ENCODE data around the gene TGFBR3.

TGFBR3 gene

GRCh38 chr1:91912266-91912665 is 26.3 kb upstream of the TGFBR3 start:
- Histone ChIP-seq H4K20me1 (ENCODE audit: low read depth, low read length) (no peaks in the 10 kb centered on the region), H3K79me2 (ENCODE audit: insufficient read depth, low read length) (no peaks in the 10 kb centered on the region), H3K4me2 (ENCODE audit: low read depth, low read length, poor library complexity, severe bottlenecking) (no peak overlapping the region), H3K4me3 (ENCODE audit: insufficient read depth, low read length, poor library complexity, severe bottlenecking) (no peak overlapping the region), H3K36me3 (ENCODE audit: low read length) (no peaks in the 10 kb centered on the region), H3K27ac (ENCODE audit: low read depth, low read length) (no peak overlapping the region), H3F3A (ENCODE audit: insufficient read depth) (no peaks in the 10 kb centered on the region), H3K9ac (ENCODE audit: low read length) (no peak overlapping the region), H3K9me2 (replicated peaks; ENCODE audit: insufficient read depth, low read length) (no peaks in the 10 kb centered on the region), H3K9me3 (ENCODE audit: insufficient read depth, low read length) (no peaks in the 10 kb centered on the region), H2AFZ (ENCODE audit: low read depth, low read length, severe bottlenecking) (no peak overlapping the region), H3K27me3 (ENCODE audit: low read length) (no peaks in the 10 kb centered on the region)
- TF ChIP-seq CTCF (IDR thresholded peaks at IDR 0.05; ENCODE audit: insufficient read depth, low read length, poor library complexity, severe bottlenecking) = no peak

GRCh38 chr1:91901231-91901630 is 15.3 kb upstream of the TGFBR3 start:
- no peak for TF ChIP-seq CTCF (IDR thresholded peaks at IDR 0.05; ENCODE audit: insufficient read depth, low read length, poor library complexity, severe bottlenecking)
- no peak for TF ChIP-seq EZH2phosphoT487 (conservative IDR thresholded peaks at IDR 0.05; ENCODE audit: low read length)
- no peaks in the 10 kb centered on the region for H3K27me3 ChIP-seq (ENCODE audit: low read length)
- H3F3A ChIP-seq (ENCODE audit: insufficient read depth) = no peaks in the 10 kb centered on the region
- H3K9me3 ChIP-seq (ENCODE audit: insufficient read depth, low read length) = no peaks in the 10 kb centered on the region
- no peaks in the 10 kb centered on the region for H3K79me2 ChIP-seq (ENCODE audit: insufficient read depth, low read length)
- H3K4me3 ChIP-seq (ENCODE audit: insufficient read depth, low read length, poor library complexity, severe bottlenecking) = no peak overlapping the region
- H3K27ac ChIP-seq (ENCODE audit: low read depth, low read length) = no peak overlapping the region
- H3K36me3 ChIP-seq (ENCODE audit: low read length) = no peaks in the 10 kb centered on the region
- no peaks in the 10 kb centered on the region for H4K20me1 ChIP-seq (ENCODE audit: low read depth, low read length)
- no peak overlapping the region for H3K9ac ChIP-seq (ENCODE audit: low read length)
- no peaks in the 10 kb centered on the region for H3K9me2 ChIP-seq (replicated peaks; ENCODE audit: insufficient read depth, low read length)
- H3K4me2 ChIP-seq (ENCODE audit: low read depth, low read length, poor library complexity, severe bottlenecking) = no peak overlapping the region
- no peak overlapping the region for H2AFZ ChIP-seq (ENCODE audit: low read depth, low read length, severe bottlenecking)

GRCh38 chr1:91900562-91900961 is 14.6 kb upstream of the TGFBR3 start:
- Histone ChIP-seq H3F3A (ENCODE audit: insufficient read depth) (no peaks in the 10 kb centered on the region), H3K4me2 (ENCODE audit: low read depth, low read length, poor library complexity, severe bottlenecking) (no peak overlapping the region), H3K9ac (ENCODE audit: low read length) (no peak overlapping the region), H2AFZ (ENCODE audit: low read depth, low read length, severe bottlenecking) (no peak overlapping the region), H3K9me2 (replicated peaks; ENCODE audit: insufficient read depth, low read length) (no peaks in the 10 kb centered on the region), H3K9me3 (ENCODE audit: insufficient read depth, low read length) (no peaks in the 10 kb centered on the region), H3K27ac (ENCODE audit: low read depth, low read length) (no peak overlapping the region), H3K36me3 (ENCODE audit: low read length) (no peaks in the 10 kb centered on the region), H4K20me1 (ENCODE audit: low read depth, low read length) (no peaks in the 10 kb centered on the region), H3K79me2 (ENCODE audit: insufficient read depth, low read length) (no peaks in the 10 kb centered on the region), H3K4me3 (ENCODE audit: insufficient read depth, low read length, poor library complexity, severe bottlenecking) (no peak overlapping the region), H3K27me3 (ENCODE audit: low read length) (no peaks in the 10 kb centered on the region)
- TF ChIP-seq EZH2phosphoT487 (conservative IDR thresholded peaks at IDR 0.05; ENCODE audit: low read length) (no peak), CTCF (IDR thresholded peaks at IDR 0.05; ENCODE audit: insufficient read depth, low read length, poor library complexity, severe bottlenecking) (no peak)

- no peaks in the 10 kb centered on the region for H3K36me3 ChIP-seq (ENCODE audit: low read length)
- no peaks in the 10 kb centered on the region for H3K79me2 ChIP-seq (ENCODE audit: insufficient read depth, low read length)
- no peak overlapping the region for H2AFZ ChIP-seq (ENCODE audit: low read depth, low read length, severe bottlenecking)
- no peaks in the 10 kb centered on the region for H4K20me1 ChIP-seq (ENCODE audit: low read depth, low read length)
- no peaks in the 10 kb centered on the region for H3K27me3 ChIP-seq (ENCODE audit: low read length)
- no peaks in the 10 kb centered on the region for H3F3A ChIP-seq (ENCODE audit: insufficient read depth)
- no peak for TF ChIP-seq EZH2phosphoT487 (conservative IDR thresholded peaks at IDR 0.05; ENCODE audit: low read length)
- TF ChIP-seq CTCF (IDR thresholded peaks at IDR 0.05; ENCODE audit: insufficient read depth, low read length, poor library complexity, severe bottlenecking) = no peak
- no peak overlapping the region for H3K4me3 ChIP-seq (ENCODE audit: insufficient read depth, low read length, poor library complexity, severe bottlenecking)
- no peak overlapping the region for H3K4me2 ChIP-seq (ENCODE audit: low read depth, low read length, poor library complexity, severe bottlenecking)
- no peak overlapping the region for H3K9ac ChIP-seq (ENCODE audit: low read length)
- no peaks in the 10 kb centered on the region for H3K9me3 ChIP-seq (ENCODE audit: insufficient read depth, low read length)
- no peak overlapping the region for H3K27ac ChIP-seq (ENCODE audit: low read depth, low read length)
- H3K9me2 ChIP-seq (replicated peaks; ENCODE audit: insufficient read depth, low read length) = no peaks in the 10 kb centered on the region
Observed at GRCh38 chr1:91897016-91897415, 11.1 kb upstream of the TGFBR3 start.
